C4-2B (cell line): ENCODE data around the gene TSPAN18.

Experiments used
- H3K27ac ChIP-seq: fragments of 450-650 bp; 2 replicates; pipeline ENCODE4 v1.5.1; 2017
- ZFX ChIP-seq: fragments of 450-650 bp; IDR thresholded peaks from 2 replicates; pipeline ENCODE4 v1.6.1; 2017
- TF ChIP-seq, protein P1 (sequence below): fragments of 450-650 bp; conservative IDR thresholded peaks from 2 replicates; pipeline ENCODE4 v1.5.1; 2017; ENCODE audit warnings: mild to moderate bottlenecking

The TSPAN18 gene

DNA sequence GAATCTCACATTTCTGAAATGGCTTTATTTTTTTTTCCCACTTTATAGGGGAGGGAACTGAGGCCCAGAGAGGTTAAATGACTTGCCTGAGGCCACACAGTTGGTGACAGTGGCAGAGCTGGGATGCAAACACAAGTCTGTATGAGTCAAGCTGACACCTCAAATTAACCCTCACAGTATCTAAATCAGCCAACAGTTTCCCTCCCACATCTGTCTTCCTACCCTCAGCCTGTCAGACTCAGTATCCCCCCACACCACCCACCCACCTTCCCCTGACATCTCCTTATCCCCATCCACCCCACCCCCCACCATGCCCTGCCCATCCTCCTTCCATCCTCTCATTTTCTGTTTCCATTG is 128.7 kb downstream of the TSPAN18 start:
- TF ChIP-seq ZFX, result no peak
- TF ChIP-seq, protein P1, sequence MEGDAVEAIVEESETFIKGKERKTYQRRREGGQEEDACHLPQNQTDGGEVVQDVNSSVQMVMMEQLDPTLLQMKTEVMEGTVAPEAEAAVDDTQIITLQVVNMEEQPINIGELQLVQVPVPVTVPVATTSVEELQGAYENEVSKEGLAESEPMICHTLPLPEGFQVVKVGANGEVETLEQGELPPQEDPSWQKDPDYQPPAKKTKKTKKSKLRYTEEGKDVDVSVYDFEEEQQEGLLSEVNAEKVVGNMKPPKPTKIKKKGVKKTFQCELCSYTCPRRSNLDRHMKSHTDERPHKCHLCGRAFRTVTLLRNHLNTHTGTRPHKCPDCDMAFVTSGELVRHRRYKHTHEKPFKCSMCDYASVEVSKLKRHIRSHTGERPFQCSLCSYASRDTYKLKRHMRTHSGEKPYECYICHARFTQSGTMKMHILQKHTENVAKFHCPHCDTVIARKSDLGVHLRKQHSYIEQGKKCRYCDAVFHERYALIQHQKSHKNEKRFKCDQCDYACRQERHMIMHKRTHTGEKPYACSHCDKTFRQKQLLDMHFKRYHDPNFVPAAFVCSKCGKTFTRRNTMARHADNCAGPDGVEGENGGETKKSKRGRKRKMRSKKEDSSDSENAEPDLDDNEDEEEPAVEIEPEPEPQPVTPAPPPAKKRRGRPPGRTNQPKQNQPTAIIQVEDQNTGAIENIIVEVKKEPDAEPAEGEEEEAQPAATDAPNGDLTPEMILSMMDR, result no peak
- H3K27ac ChIP-seq, result no peak overlapping the region

DNA sequence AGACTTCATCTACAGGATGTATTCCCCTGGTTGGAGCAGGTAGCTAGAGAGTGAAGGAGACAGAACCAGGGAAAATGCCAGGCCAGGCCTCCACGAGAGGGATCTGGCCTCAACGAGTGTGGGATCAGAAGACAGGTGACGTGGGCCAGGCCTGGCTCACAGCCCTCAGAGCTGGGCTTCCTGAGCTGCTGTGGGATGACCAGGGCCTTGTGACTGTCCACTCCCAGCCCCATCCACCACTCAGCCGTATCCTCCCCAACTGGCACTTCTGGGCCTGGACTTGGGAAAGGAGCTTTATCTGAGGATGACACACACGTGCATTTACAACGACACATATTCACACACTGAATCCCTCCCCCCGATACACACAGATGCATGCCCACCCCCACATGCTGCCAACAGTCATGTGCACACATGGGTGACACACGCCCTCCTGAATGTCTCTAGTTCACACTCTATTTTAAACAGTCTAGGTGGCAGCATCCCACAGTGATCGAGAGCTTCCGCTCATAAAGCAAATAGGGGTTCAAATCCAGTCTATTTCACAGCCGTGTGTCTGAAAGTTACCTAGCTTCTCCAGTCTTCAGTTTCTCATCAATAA is 130.8 kb downstream of the TSPAN18 start:
- no peak overlapping the region for H3K27ac ChIP-seq
- TF ChIP-seq, protein P1, result no peak
- no peak for TF ChIP-seq ZFX

DNA sequence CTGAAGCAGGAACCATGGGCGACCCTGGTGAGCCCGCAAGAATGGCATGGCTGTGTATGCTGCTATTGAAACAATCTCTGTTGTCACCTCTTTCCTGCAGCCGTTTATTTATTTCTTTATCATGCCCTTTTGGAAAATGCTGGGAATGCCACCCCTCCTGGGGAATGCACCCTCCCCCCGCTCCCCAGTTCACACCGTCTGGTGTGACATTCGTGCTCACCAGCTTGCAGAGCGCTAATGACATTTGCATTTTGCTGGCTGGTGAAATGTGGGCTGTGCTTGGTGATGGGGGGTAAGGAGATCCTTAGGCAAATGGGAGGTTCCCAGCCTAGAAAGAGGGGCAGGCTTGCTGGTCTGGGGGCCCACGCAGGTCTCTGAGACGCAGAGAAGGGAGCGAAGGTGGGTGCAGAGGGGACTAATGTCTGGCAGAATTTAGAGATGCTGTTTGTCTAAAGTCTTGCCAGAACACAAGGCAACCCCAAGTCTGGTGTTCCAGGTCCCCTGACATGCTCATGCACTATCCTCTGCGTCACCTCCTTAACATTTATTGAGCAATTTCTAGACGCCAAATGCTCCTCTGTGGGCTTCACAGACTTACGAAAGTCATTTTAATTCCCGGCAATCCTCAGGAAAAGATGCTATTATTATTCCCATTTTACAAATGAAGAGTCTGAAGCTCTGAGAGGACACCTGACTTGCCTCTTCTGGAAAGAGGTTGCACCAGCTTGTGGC is 132.2 kb downstream of the TSPAN18 start:
- no peak overlapping the region for H3K27ac ChIP-seq
- no peak for TF ChIP-seq ZFX
- TF ChIP-seq, protein P1, result no peak

DNA sequence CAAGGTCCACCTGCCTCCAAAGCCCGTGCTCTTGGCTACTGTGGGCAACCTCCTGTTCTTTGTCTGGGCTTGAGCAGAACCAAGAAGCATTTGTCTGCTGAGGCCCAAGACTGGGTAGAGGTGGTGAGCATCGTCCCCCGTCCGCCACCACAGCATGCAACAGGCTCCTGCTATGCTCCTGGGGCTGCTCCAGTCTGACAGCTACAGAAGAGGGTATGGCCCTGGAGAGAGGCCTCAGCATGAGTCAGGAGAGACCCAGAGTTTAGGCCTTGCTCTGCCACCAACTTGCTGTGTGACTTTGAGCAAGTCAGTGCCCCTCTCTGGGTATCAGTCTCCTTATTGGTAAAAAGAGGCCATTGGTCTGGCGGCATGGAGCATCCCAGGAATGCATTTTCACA is 132.8 kb downstream of the TSPAN18 start:
- H3K27ac ChIP-seq, result no peak overlapping the region
- TF ChIP-seq ZFX, result no peak
- TF ChIP-seq, protein P1, result no peak

DNA sequence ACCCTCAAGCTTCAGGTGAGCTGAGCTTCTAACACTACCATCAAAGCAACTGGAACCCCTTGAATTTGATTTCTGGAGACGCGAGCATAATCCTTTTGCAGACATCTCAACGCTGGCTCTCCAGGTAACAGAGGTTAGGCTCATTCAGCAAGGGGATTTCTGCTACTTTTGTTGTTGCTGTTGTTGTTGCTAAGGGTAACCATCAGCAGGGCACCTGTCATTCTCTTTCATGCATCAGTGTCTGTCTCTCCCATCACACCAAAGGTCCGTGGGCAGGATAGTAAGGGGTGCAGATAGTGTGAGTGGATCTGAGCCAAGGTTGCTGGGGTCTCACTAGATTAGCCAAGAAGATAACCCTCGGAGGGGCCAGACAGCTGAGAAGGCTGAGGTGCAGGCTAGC is 133.6 kb downstream of the TSPAN18 start:
- no peak overlapping the region for H3K27ac ChIP-seq
- TF ChIP-seq ZFX, result no peak
- TF ChIP-seq, protein P1, result no peak

DNA sequence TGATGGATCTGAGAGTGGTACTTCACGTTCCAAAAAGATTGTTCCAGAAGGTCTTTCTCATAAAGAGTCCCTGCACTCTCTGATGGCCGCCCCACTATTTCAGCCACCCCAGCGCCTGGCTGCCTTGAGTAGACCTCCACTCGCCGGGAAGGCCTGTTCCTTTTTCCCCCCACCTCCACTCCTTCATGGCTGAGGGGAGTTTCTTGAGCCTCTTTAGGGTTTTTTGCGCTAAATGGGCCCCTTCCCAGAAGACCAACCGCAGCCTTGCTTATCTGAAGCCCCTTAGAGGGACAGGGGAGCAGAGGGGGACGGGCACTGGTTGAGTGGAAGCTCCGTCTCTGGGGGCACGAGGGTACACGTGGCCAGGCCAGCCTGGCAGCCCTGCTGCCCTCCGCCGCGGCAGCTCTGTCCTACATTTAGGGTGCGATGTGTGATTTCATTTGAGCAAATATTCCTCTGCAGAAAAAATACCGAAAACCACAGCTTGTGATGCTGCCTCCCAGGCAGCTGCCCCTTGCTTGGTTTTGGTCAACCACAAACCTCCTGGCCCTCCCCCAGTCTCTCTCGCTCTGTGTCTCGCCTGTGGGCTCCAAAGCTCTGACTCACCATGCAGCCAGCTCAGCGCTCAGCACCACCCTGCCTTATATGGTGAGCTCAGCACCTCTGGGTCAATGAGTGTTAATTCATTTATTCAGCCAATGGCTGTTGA is 135.2 kb downstream of the TSPAN18 start:
- no peak overlapping the region for H3K27ac ChIP-seq
- TF ChIP-seq ZFX, result no peak
- TF ChIP-seq, protein P1, result no peak

DNA sequence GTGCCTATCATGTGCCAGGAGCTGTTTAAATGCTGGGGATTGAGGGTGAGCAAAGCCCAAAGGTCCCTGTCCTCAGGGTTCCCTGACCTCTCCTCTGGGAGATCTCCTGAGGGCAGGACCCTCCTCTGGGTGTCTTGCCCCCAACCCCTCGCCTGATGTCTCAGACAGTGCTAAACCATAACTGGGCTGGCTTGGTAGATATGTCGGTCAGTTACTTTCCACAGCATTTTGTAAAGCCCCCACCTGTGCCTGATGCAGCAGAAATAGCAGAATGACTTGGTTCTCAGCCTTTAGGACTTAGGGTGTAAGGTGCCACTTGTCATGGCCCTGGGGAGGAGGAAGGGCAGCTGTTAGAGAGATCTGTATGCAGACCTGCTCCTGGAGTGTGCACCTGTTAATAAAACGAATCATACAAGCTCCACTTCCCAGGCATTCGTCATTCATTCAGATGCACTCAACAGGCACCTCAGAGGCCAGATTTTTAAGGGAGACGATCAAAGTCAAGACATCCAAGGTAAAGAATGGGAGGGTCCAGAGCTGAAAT is 135.9 kb downstream of the TSPAN18 start:
- TF ChIP-seq, protein P1, result no peak
- no peak for TF ChIP-seq ZFX
- H3K27ac ChIP-seq, result no peak overlapping the region
